Hepatocyte (in vitro differentiated cells): ENCODE measurements around the gene KRTAP5-7. TPM values are rescaled to one million over a fixed set of nuclear protein-coding genes. Genes with fewer than 3 reads are reported as not detected.

Experiments
- DNase-seq: peaks from one replicate; pipeline ENCODE4 v3.0.0-alpha.2; 2016; ENCODE audit warnings: low spot score
- H2AFZ ChIP-seq: fragments of 200-600 bp; sonication (generic); 2 replicates; pipeline ENCODE4 v1.6.0; 2016; ENCODE audit warnings: antibody characterized with exemption, mild to moderate bottlenecking
- H3K27ac ChIP-seq: fragments of 200-600 bp; sonication (generic); 2 replicates; pipeline ENCODE4 v1.5.1; 2016; ENCODE audit warnings: mild to moderate bottlenecking
- H3K27me3 ChIP-seq: fragments of 200-600 bp; sonication (generic); 2 replicates; pipeline ENCODE4 v1.6.1; 2016
- H3K36me3 ChIP-seq: fragments of 200-600 bp; sonication (generic); replicated peaks from 2 replicates; pipeline ENCODE4 v1.5.1; 2016; ENCODE audit warnings: low read depth; ENCODE audit not compliant: insufficient read depth
- H3K4me1 ChIP-seq: fragments of 200-600 bp; sonication (generic); 2 replicates; pipeline ENCODE4 v1.5.1; 2016; ENCODE audit warnings: mild to moderate bottlenecking, moderate library complexity; ENCODE audit not compliant: insufficient read depth
- H3K4me2 ChIP-seq: fragments of 200-600 bp; sonication (generic); 2 replicates; pipeline ENCODE4 v1.6.0; 2016
- H3K4me3 ChIP-seq: fragments of 200-600 bp; sonication (generic); 2 replicates; pipeline ENCODE4 v1.5.1; 2016; ENCODE audit warnings: mild to moderate bottlenecking
- H3K79me2 ChIP-seq: fragments of 200-600 bp; sonication (generic); 2 replicates; pipeline ENCODE4 v1.6.0; 2017; ENCODE audit warnings: mild to moderate bottlenecking
- H3K9me2 ChIP-seq: fragments of 200-600 bp; sonication (generic); replicated peaks from 2 replicates; pipeline ENCODE4 v1.6.0; 2017; ENCODE audit warnings: mild to moderate bottlenecking; ENCODE audit not compliant: insufficient read depth
- H3K9me3 ChIP-seq: fragments of 200-600 bp; sonication (generic); 2 replicates; pipeline ENCODE4 v1.5.1; 2016; ENCODE audit warnings: low read depth, mild to moderate bottlenecking
- H4K20me1 ChIP-seq: fragments of 200-600 bp; sonication (generic); 2 replicates; pipeline ENCODE4 v1.6.0; 2016; ENCODE audit warnings: mild to moderate bottlenecking; ENCODE audit not compliant: insufficient read depth, poor library complexity, severe bottlenecking
- CTCF ChIP-seq: fragments of 200-600 bp; sonication (generic); IDR thresholded peaks from 2 replicates; pipeline ENCODE4 v1.5.1; 2016; ENCODE audit warnings: antibody characterized with exemption, mild to moderate bottlenecking; ENCODE audit not compliant: poor library complexity
- EZH2 ChIP-seq: fragments of 200-600 bp; sonication (generic); IDR thresholded peaks from 2 replicates; pipeline ENCODE4 v1.6.1; 2016; ENCODE audit warnings: antibody characterized with exemption, mild to moderate bottlenecking, borderline replicate concordance
- EZH2phosphoT487 ChIP-seq: fragments of 200-600 bp; sonication (generic); IDR thresholded peaks from one replicate; pipeline ENCODE4 v1.6.1; 2018; ENCODE audit warnings: antibody characterized with exemption, mild to moderate bottlenecking, low read depth, moderate library complexity; ENCODE audit not compliant: unreplicated experiment, severe bottlenecking
- WGBS: methylation state at CpG from one replicate; pipeline ENCODE4 v1.1.6; 2016; ENCODE audit warnings: low lambda C conversion rate; ENCODE audit errors: missing lambda C conversion rate; 5-methylcytosine and 5-hydroxymethylcytosine counted together
- polyA plus RNA-seq: library from polyadenylated mRNA; unstranded; fragments of >200 nt; fragmentation: Nextera tagmentation; extraction: Ambion mirVana; gene quantifications from 2 replicates; pipeline ENCODE4 v1.2.1, GENCODE V29; 2016
- total RNA-seq: library from RNA; depleted of rRNA; stranded (reverse); fragments of >200 nt; gene quantifications from 2 replicates; pipeline ENCODE4 v1.2.3, GENCODE V29; 2014

Gene KRTAP5-7
- total and polyA plus RNA-seq, 2 experiments from 2014 or later = not detected

- Histone ChIP-seq H3K4me3 (no peak overlapping the region), H3K27ac (no peak overlapping the region), H3K36me3 (no peaks in the 10 kb centered on the region), H3K79me2 (no peaks in the 10 kb centered on the region), H4K20me1 (no peaks in the 10 kb centered on the region), H3K4me2 (no peak overlapping the region), H3K4me1 (no peaks in the 10 kb centered on the region), H2AFZ (no peak overlapping the region), H3K27me3 (no peaks in the 10 kb centered on the region), H3K9me2 (no peaks in the 10 kb centered on the region), H3K9me3 (no peaks in the 10 kb centered on the region)
- WGBS = 97% methylated on average over 46 of the region's 55 CpGs
- no peak for TF ChIP-seq EZH2
- TF ChIP-seq EZH2phosphoT487 = no peak
- TF ChIP-seq CTCF = no peak
- no peak for DNase-seq
Observed at GRCh38 chr11:71518506-71519471, 8.3 kb upstream of the KRTAP5-7 start.

- Histone ChIP-seq H3K9me2 (no peaks in the 10 kb centered on the region), H2AFZ (no peak overlapping the region), H3K27ac (no peak overlapping the region), H3K4me1 (no peaks in the 10 kb centered on the region), H3K4me2 (no peak overlapping the region), H3K27me3 (no peaks in the 10 kb centered on the region), H3K9me3 (no peaks in the 10 kb centered on the region), H3K36me3 (no peaks in the 10 kb centered on the region), H3K79me2 (no peaks in the 10 kb centered on the region), H4K20me1 (no peaks in the 10 kb centered on the region), H3K4me3 (no peak overlapping the region)
- DNase-seq = no peak
- TF ChIP-seq EZH2 = no peak
- TF ChIP-seq EZH2phosphoT487 = no peak
- no peak for TF ChIP-seq CTCF
- 68% methylated on average over 10 of the region's 10 CpGs for WGBS
Observed at GRCh38 chr11:71519546-71519945, 7.5 kb upstream of the KRTAP5-7 start.

GRCh38 chr11:71525188-71525937 is 1.7 kb upstream of the KRTAP5-7 start:
- H3K4me1 ChIP-seq = peaks cover 4% of the 10 kb centered on the region
- H3K27me3 ChIP-seq = no peaks in the 10 kb centered on the region
- TF ChIP-seq CTCF (no peak), EZH2phosphoT487 (no peak), EZH2 (no peak)
- H2AFZ ChIP-seq = no peak overlapping the region
- no peak for DNase-seq
- H3K4me2 ChIP-seq = no peak overlapping the region
- no peaks in the 10 kb centered on the region for H3K36me3 ChIP-seq
- no peak overlapping the region for H3K4me3 ChIP-seq
- WGBS = 77% methylated on average over 3 of the region's 3 CpGs
- H4K20me1 ChIP-seq = no peaks in the 10 kb centered on the region
- no peaks in the 10 kb centered on the region for H3K9me2 ChIP-seq
- no peaks in the 10 kb centered on the region for H3K79me2 ChIP-seq
- no peak overlapping the region for H3K27ac ChIP-seq
- H3K9me3 ChIP-seq = no peaks in the 10 kb centered on the region
